Muscle of leg (tissue), 11 donors: ENCODE measurements around the gene SOX1. TPM values are rescaled to one million over a fixed set of nuclear protein-coding genes. Genes with fewer than 3 reads are reported as not detected.

ENCODE experiments used
- DNase-seq: peaks from one replicate; pipeline ENCODE4 v3.0.0; 2013
- H3K27ac ChIP-seq: one replicate; pipeline ENCODE4 v1.5.1; 2013; ENCODE audit warnings: mild to moderate bottlenecking, low read length, control low read depth
- H3K27me3 ChIP-seq: one replicate; pipeline ENCODE4 v1.6.1; 2013; ENCODE audit warnings: low read length; ENCODE audit not compliant: control insufficient read depth, insufficient read depth
- H3K36me3 ChIP-seq: one replicate; pipeline ENCODE4 v1.6.1; 2013; ENCODE audit warnings: low read length; ENCODE audit not compliant: control insufficient read depth, insufficient read depth
- H3K4me1 ChIP-seq: one replicate; pipeline ENCODE4 v1.6.1; 2013; ENCODE audit warnings: low read length; ENCODE audit not compliant: control insufficient read depth, insufficient read depth
- H3K4me3 ChIP-seq: one replicate; pipeline ENCODE4 v1.5.1; 2013; ENCODE audit warnings: low read length, control low read depth
- H3K9me3 ChIP-seq: replicated peaks from 2 replicates; pipeline ENCODE4 v1.6.1; 2013; ENCODE audit warnings: low read depth, low read length; ENCODE audit not compliant: control insufficient read depth
- WGBS: methylation state at CpG from one replicate; pipeline ENCODE4 v1.1.5; 2013; ENCODE audit warnings: missing lambda C conversion rate; ENCODE audit not compliant: insufficient coverage; 5-methylcytosine and 5-hydroxymethylcytosine counted together
- polyA plus RNA-seq, 8 donors: library from polyadenylated mRNA; unstranded; fragments of 120-200 nt; gene quantifications; one replicate each; pipeline versions ENCODE4 v1.2.1 to v1.2.3, GENCODE V29; 2013; ENCODE audit warnings: inconsistent platforms in 1 of 8, low replicate concordance in 1 of 8; ENCODE audit not compliant: insufficient read length in 8 of 8, insufficient read depth in 1 of 8
- total RNA-seq: library from RNA; stranded (reverse); fragments of 120-200 nt; gene quantifications from one replicate; pipeline ENCODE4 v1.2.4, GENCODE V29; 2013

SOX1 gene
- total and polyA plus RNA-seq, 9 donors: 0.04 to 0.08 (median 0.05) TPM; not detected in 6

DNA sequence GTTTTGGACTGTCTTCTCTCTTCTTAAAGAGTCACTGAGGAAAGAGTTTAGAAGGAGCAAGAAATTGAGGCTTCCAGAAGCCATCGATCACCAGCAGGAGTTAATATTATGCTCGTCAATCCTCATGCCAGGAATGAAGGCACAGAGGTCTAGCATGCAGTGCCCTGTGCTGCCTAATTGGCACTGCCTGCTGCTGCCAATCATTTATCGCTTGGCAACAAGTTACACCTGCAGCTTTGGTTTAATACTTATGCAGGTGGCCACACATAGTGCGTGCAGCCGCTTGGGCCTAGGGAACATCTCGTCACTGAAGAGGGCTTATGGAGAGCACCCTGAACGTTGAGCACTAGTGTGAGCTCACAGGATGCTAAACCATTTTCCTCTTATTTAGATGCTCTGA, 2.7 kb upstream of the SOX1 start:
- Histone ChIP-seq H3K27me3 (peaks cover 83% of the 10 kb centered on the region), H3K9me3 (no peaks in the 10 kb centered on the region)
- 8% methylated on average over 6 of the region's 7 CpGs for WGBS

DNA sequence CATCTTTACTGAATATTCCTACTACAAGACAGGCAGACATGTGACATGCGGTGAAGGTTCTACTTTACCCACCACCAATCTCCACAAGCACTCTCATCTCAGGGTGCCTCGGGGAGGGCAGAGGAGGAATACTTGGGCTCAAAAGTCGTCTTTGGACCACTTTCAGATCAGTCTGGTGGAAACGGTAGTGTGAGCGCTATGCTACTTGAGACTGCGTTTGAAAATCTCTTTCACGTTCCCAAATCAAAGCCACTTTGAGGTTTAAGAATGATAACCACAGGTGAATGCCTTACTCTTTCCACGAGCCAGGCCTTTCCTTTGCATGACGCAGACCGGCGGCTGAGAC, 1.5 kb upstream of the SOX1 start:
- no peaks in the 10 kb centered on the region for H3K9me3 ChIP-seq
- H3K27me3 ChIP-seq: peaks cover 83% of the 10 kb centered on the region
- no peak overlapping the region for H3K4me3 ChIP-seq
- no peaks in the 10 kb centered on the region for H3K36me3 ChIP-seq
- no peak overlapping the region for H3K27ac ChIP-seq
- 1% methylated on average over 9 of the region's 11 CpGs for WGBS
- peaks cover 18% of the 10 kb centered on the region for H3K4me1 ChIP-seq
- no peak for DNase-seq

More for the DNA sequence above, 2.7 kb upstream of the SOX1 start:
- no peak for DNase-seq
- Histone ChIP-seq H3K36me3 (no peaks in the 10 kb centered on the region), H3K27ac (no peak overlapping the region), H3K4me1 (peaks cover 18% of the 10 kb centered on the region), H3K4me3 (no peak overlapping the region)

- WGBS: 3% methylated on average over 41 of the region's 48 CpGs
- peaks cover 83% of the 10 kb centered on the region for H3K27me3 ChIP-seq
- no peak for DNase-seq
Measured at GRCh38 chr13:112065867-112066623, 904 bp upstream of the SOX1 start.

GRCh38 chr13:112066624-112067004, 335 bp upstream of the SOX1 start:
- Histone ChIP-seq H3K4me3 (no peak overlapping the region), H3K27ac (no peak overlapping the region), H3K4me1 (peaks cover 14% of the 10 kb centered on the region), H3K27me3 (peaks cover 83% of the 10 kb centered on the region), H3K9me3 (no peaks in the 10 kb centered on the region), H3K36me3 (no peaks in the 10 kb centered on the region)
- WGBS: under 1% methylated on average over 55 of the region's 56 CpGs
- DNase-seq: peak; percentile 69

More at GRCh38 chr13:112065867-112066623, 904 bp upstream of the SOX1 start:
- Histone ChIP-seq H3K4me3 (peak overlapping the region; percentile 17), H3K27ac (no peak overlapping the region), H3K36me3 (no peaks in the 10 kb centered on the region), H3K4me1 (peaks cover 18% of the 10 kb centered on the region), H3K9me3 (no peaks in the 10 kb centered on the region)

- H3K4me3 ChIP-seq: no peak overlapping the region
- peaks cover 17% of the 10 kb centered on the region for H3K4me1 ChIP-seq
- no peaks in the 10 kb centered on the region for H3K9me3 ChIP-seq
- peaks cover 84% of the 10 kb centered on the region for H3K27me3 ChIP-seq
- DNase-seq: no peak
- 2% methylated on average over 100 of the region's 103 CpGs for WGBS
- no peak overlapping the region for H3K27ac ChIP-seq
- no peaks in the 10 kb centered on the region for H3K36me3 ChIP-seq
Measured at GRCh38 chr13:112067871-112068539, 1.1 kb downstream of the SOX1 start.

DNA sequence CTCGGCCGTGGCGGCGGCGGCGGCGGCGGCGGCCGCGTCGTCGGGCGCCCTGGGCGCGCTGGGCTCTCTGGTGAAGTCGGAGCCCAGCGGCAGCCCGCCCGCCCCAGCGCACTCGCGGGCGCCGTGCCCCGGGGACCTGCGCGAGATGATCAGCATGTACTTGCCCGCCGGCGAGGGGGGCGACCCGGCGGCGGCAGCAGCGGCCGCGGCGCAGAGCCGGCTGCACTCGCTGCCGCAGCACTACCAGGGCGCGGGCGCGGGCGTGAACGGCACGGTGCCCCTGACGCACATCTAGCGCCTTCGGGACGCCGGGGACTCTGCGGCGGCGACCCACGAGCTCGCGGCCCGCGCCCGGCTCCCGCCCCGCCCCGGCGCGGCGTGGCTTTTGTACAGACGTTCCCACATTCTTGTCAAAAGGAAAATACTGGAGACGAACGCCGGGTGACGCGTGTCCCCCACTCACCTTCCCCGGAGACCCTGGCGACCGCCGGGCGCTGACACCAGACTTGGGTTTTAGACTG, 1.7 kb downstream of the SOX1 start:
- Histone ChIP-seq H3K9me3 (no peaks in the 10 kb centered on the region), H3K4me1 (peaks cover 13% of the 10 kb centered on the region), H3K36me3 (no peaks in the 10 kb centered on the region), H3K27me3 (peaks cover 84% of the 10 kb centered on the region), H3K27ac (no peak overlapping the region), H3K4me3 (no peak overlapping the region)
- under 1% methylated on average over 80 of the region's 80 CpGs for WGBS
- no peak for DNase-seq

DNA sequence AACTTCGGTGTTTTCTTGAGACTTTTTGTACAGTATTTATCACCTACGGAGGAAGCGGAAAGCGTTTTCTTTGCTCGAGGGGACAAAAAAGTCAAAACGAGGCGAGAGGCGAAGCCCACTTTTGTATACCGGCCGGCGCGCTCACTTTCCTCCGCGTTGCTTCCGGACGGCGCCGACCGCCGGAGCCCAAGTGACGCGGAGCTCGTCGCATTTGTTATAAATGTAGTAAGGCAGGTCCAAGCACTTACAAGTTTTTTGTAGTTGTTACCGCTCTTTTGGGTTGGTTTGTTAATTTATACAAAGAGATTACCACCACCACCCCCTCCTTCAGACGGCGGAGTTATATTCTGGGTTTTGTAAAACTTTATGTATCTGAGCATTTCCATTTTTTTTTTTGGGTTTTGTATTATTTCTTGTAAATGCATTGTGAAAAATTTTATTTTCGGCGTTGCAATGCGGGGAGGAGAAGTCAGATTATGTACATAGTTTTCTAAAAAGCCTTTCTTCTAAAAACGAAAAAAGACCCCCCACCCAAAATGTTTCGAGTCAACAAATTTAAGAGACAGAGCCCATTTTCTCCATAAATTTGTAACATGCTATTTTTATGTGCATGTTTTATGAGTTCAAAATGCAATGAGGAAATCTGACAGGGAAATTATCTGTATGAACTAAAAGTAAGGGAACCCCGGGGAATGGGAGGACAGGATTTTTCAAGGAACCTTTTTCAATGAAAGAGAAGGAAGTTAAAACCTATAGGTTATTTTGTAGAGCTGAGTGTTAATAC, 2.3 kb downstream of the SOX1 start:
- Histone ChIP-seq H3K27ac (no peak overlapping the region), H3K9me3 (no peaks in the 10 kb centered on the region), H3K4me3 (no peak overlapping the region), H3K4me1 (peaks cover 15% of the 10 kb centered on the region), H3K27me3 (peaks cover 84% of the 10 kb centered on the region), H3K36me3 (no peaks in the 10 kb centered on the region)
- 2% methylated on average over 12 of the region's 33 CpGs for WGBS
- no peak for DNase-seq

DNA sequence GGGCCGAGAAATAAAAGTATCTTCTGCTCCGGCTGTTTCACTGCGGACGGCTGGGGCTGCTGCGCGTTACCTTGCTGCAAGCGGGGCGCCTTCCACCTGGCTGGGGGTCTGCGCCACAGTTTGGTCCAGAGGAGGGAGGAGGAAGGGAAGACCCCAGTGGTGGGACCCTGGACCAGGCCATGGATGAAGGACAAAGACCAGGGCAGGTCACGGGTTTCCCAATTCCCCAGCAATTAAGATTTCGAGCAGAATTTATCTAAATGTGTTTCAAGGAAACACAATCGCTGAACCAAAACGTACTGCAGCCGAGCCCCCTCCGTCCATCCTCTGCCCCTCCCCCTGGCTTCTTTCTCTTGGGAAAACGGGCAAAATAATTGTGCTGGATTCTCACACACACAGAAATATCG, 2.9 kb downstream of the SOX1 start:
- DNase-seq: no peak
- peaks cover 86% of the 10 kb centered on the region for H3K27me3 ChIP-seq
- H3K4me1 ChIP-seq: peaks cover 15% of the 10 kb centered on the region
- H3K27ac ChIP-seq: no peak overlapping the region
- 1% methylated on average over 16 of the region's 17 CpGs for whole genome bisulfite sequencing
- no peaks in the 10 kb centered on the region for H3K9me3 ChIP-seq
- no peak overlapping the region for H3K4me3 ChIP-seq
- no peaks in the 10 kb centered on the region for H3K36me3 ChIP-seq

DNA sequence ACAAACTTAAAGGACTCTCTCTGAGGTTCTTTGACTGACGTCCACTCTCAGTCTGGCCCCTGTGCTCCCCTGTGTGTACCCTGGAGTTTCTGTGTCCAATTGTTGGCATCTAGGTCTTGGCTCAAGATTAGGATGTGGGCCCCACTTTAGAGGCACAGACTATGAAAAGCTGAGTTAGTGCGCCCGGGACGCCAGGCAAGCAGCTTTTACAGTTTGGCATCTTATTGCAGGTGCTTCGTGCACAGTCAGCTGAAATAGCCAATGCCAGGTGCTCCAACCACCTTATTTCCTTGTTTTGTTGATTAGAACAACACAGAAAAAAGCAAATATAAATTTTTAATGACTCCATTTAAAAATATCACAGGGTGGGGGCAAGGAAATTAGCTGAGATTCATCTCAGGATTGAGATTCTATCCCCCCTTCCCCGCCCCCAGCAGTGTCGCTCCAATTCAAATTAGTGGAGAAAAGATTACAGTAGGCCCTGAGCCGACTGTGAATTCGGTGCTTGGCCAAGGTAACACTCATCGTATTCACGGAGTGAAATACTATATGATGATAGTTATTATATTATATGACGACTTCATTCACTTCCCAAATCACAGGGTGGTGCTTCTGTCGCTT, 4.3 kb downstream of the SOX1 start:
- Histone ChIP-seq H3K36me3 (no peaks in the 10 kb centered on the region), H3K9me3 (no peaks in the 10 kb centered on the region), H3K27ac (no peak overlapping the region), H3K27me3 (peaks cover 88% of the 10 kb centered on the region), H3K4me1 (peaks cover 12% of the 10 kb centered on the region), H3K4me3 (no peak overlapping the region)
- DNase-seq: no peak
- 0% methylated on average over 1 of the region's 13 CpGs for WGBS
